Ovary (tissue), 9 donors: ENCODE results near the gene IPPK. TPM values are rescaled to one million over a fixed set of nuclear protein-coding genes. Genes with fewer than 3 reads are reported as not detected.
A peak's percentile ranks its signal among the peaks of the same experiment; 100 is the strongest.

Source experiments
- DNase-seq, 5 donors: peaks; one replicate each; pipeline ENCODE4 v3.0.0-alpha.2; 2019 to 2020
- H3K27ac ChIP-seq, 2 donors: fragments of 200-600 bp; one replicate each; pipeline versions ENCODE4 v1.5.1 to v1.8.0; 2019 to 2022
- H3K27me3 ChIP-seq: fragments of 200-600 bp; one replicate; pipeline ENCODE4 v1.8.0; 2022
- H3K36me3 ChIP-seq: fragments of 200-600 bp; sonication (generic); one replicate; pipeline ENCODE4 v1.5.1; 2019
- H3K4me1 ChIP-seq: one replicate; pipeline ENCODE4 v1.8.1; 2013; ENCODE audit warnings: mild to moderate bottlenecking, moderate library complexity; ENCODE audit not compliant: insufficient read depth
- H3K4me3 ChIP-seq: fragments of 200-600 bp; sonication (generic); one replicate; pipeline ENCODE4 v1.5.1; 2017
- H3K9me3 ChIP-seq, 2 donors: fragments of 200-600 bp in 1 of 2; sonication (generic) in 1 of 2; one replicate each; pipeline versions ENCODE4 v1.5.1 to v1.8.1; 2013 to 2019; ENCODE audit warnings: mild to moderate bottlenecking in 1 of 2, moderate library complexity in 1 of 2
- EP300 ChIP-seq: sonication (generic); formaldehyde crosslinking; IDR thresholded peaks from one replicate; pipeline ENCODE4 v1.6.1; 2017; ENCODE audit warnings: antibody characterized with exemption
- POLR2A ChIP-seq: fragments of 450-650 bp; IDR thresholded peaks from one replicate; pipeline ENCODE4 v1.6.1; 2017; ENCODE audit warnings: antibody characterized with exemption, mild to moderate bottlenecking, moderate library complexity
- WGBS, 3 donors: extraction: QIAGEN DNeasy Blood & Tissue Kit in 1 of 3; methylation state at CpG; one replicate each; pipeline versions ENCODE4 v1.1.5 to v1.1.7; 2013 to 2017; 5-methylcytosine and 5-hydroxymethylcytosine counted together
- intact Hi-C, 4 donors: fragments of 100-400 bp; cut with DNase I; formaldehyde crosslinking; loops; one replicate each; pipeline versions ENCODE4 v1.11.0 to v1.15.1; 2022 to 2023
- polyA plus RNA-seq, 2 donors: library from polyadenylated mRNA; stranded (reverse); fragments of 200-250 nt in 1 of 2; fragments of 350-450 nt in 1 of 2; fragmentation: Illumina TruSeq in 1 of 2; extraction: RNeasy Lipid Tissue Mini Kit (QIAGEN cat#74804) in 1 of 2; gene quantifications; one replicate each; pipeline ENCODE4 v1.2.3, GENCODE V29; 2013 to 2014
- total RNA-seq, 7 donors: library from RNA; depleted of rRNA in 2 of 7; stranded (reverse); fragments of >200 nt in 2 of 7; fragmentation: NEBNext Ultra II Directional in 3 of 7; extraction: Animal tissue kit (Norgen Biotek cat#: 25700) in 3 of 7; gene quantifications; one replicate each; pipeline versions ENCODE4 v1.1.0 to v1.2.4, GENCODE V29; 2016 to 2023
- TF ChIP-seq, protein P1 (sequence below), 3 donors: fragments of 450-650 bp in 2 of 3; fragments of 200-600 bp in 1 of 3; IDR thresholded peaks; one replicate each; pipeline versions ENCODE4 v1.5.1 to v1.8.0; 2016 to 2022; ENCODE audit warnings: antibody characterized with exemption in 3 of 3, mild to moderate bottlenecking in 1 of 3
- donor health status: DM: no; HTN: no; CAD: no; lungs with moderate emphysema.
- donor health status: DM: no; HTN: no; CAD: no.
- donor health status: Bipolar disorder and iron deficiency.
- donor health status: DM: yes; HTN: yes; CAD: no.
- donor health status: DM: no; HTN: no; CAD: no.
- donor health status: DM: yes; HTN: yes; CAD: no.

Gene IPPK
- total and polyA plus RNA-seq, 9 donors, result 4.7 to 8.5 (median 7.1) TPM

DNA sequence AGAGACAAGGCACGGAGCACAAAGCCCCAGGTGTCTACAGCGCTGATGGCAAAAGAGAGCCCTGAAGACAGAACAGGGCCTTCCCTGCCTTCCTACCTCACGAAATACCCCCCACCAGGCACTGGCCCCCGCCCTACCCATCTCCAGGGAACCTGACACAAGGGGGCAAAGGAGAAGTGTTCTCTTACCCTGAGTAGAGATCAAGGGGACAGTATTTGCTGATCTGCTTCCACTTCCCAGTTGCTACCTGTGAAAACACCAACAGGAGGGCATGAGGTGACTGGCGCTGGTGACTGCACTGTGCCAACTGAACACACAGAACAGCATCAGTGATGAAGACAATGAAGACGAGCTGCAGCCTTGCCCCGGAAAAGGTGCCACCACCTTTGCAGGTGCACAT lies 27.4 kb downstream of the IPPK start:
- Histone ChIP-seq H3K27me3 (no peaks in the 10 kb centered on the region), H3K27ac (no peak overlapping the region), H3K4me3 (no peak overlapping the region), H3K4me1 (no peaks in the 10 kb centered on the region), H3K9me3 (peaks cover 0 to 3% of the 10 kb centered on the region in 2 donors), H3K36me3 (no peaks in the 10 kb centered on the region)
- DNase-seq, result peak in 3 of 5 donors; percentile 6 to 21 (median 10)
- intact Hi-C loops, result loop anchor here in 1 of 4 donors (10.0 kb wide), 1 partner anchor 128 kb away; no protein-coding TSS in a partner anchor
- 91 to 97% (median 94%) methylated on average over 7 of the region's 7 CpGs for WGBS, 3 donors
- no peak for TF ChIP-seq EP300
- no peak for TF ChIP-seq POLR2A
- TF ChIP-seq, protein P1, sequence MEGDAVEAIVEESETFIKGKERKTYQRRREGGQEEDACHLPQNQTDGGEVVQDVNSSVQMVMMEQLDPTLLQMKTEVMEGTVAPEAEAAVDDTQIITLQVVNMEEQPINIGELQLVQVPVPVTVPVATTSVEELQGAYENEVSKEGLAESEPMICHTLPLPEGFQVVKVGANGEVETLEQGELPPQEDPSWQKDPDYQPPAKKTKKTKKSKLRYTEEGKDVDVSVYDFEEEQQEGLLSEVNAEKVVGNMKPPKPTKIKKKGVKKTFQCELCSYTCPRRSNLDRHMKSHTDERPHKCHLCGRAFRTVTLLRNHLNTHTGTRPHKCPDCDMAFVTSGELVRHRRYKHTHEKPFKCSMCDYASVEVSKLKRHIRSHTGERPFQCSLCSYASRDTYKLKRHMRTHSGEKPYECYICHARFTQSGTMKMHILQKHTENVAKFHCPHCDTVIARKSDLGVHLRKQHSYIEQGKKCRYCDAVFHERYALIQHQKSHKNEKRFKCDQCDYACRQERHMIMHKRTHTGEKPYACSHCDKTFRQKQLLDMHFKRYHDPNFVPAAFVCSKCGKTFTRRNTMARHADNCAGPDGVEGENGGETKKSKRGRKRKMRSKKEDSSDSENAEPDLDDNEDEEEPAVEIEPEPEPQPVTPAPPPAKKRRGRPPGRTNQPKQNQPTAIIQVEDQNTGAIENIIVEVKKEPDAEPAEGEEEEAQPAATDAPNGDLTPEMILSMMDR (IDR thresholded peaks at IDR 0.05), result no peak

DNA sequence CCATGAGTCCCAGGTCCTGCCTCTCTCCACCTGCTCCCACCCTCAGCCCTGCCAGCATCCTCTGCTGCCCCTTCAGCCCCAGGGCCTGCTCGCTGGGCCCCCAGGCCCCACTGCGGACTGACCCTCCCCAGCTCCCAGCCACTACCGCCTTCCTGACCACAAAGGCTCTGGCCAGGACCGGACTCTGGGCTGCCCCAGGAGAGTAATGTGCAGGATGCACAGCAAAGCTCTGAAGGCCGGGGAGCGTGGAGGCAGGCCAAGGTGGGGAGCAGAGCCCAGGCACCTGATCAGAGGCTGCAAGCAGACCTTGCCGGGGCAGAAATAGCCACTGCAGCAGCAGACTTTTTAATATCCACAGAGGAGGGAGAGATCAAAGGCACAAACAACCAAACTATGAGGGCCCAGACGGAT lies 27.9 kb downstream of the IPPK start:
- Histone ChIP-seq H3K4me3 (no peak overlapping the region), H3K36me3 (no peaks in the 10 kb centered on the region), H3K9me3 (peaks cover 0 to 3% of the 10 kb centered on the region in 2 donors), H3K27ac (no peak overlapping the region), H3K27me3 (no peaks in the 10 kb centered on the region), H3K4me1 (no peaks in the 10 kb centered on the region)
- intact Hi-C loops, result loop anchor here in 1 of 4 donors (10.0 kb wide), 1 partner anchor 127 kb away; no protein-coding TSS in a partner anchor
- TF ChIP-seq, protein P1 (IDR thresholded peaks at IDR 0.05), result no peak
- TF ChIP-seq POLR2A, result no peak
- TF ChIP-seq EP300, result no peak
- DNase-seq, result peak in 3 of 5 donors; percentile 7 to 18 (median 14)
- WGBS, 3 donors, result 75 to 81% (median 76%) methylated on average over 8 of the region's 8 CpGs

DNA sequence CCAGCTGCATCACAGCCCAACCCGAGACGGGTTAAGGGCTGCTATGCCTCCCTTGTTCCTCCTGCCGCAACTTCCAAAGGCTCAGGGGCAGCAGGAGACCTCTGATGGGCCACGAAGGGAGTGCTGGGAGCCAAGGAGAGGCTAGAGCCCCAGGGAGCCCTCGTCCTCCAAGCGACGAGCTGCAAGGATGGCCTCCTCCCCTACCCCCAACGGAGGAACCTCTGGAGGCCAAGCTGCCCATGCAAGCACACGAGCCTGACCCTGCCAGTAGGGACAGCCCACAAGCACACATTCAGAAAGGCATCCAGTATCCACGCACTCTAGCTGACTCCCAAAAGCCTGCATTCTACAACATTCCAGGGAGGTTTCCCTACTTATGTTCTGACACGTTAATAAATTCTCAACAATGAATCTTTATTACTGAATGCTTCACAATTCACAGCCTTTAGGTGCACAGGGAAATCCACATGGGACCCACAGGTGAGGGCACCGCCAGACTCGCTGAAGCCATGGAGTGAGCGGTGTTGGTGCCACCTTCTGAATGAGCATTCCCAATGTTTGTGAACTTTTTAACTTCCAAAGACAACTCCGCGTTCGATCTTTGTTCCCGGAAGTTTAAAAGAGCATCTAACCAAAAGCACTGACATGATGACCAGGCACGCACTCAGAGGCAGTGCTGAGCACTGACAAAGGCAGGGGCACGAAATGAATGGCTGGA lies 28.7 kb downstream of the IPPK start:
- peaks cover 0 to 3% of the 10 kb centered on the region in 2 donors for H3K9me3 ChIP-seq
- peak in 1 of 5 donors; percentile 13 for DNase-seq
- H3K4me1 ChIP-seq, result no peaks in the 10 kb centered on the region
- H3K36me3 ChIP-seq, result no peaks in the 10 kb centered on the region
- WGBS, 3 donors, result 81 to 89% (median 86%) methylated on average over 20 of the region's 20 CpGs
- TF ChIP-seq, protein P1 (IDR thresholded peaks at IDR 0.05), result no peak
- TF ChIP-seq EP300, result no peak
- TF ChIP-seq POLR2A, result no peak
- H3K27ac ChIP-seq, result no peak overlapping the region
- no peaks in the 10 kb centered on the region for H3K27me3 ChIP-seq
- H3K4me3 ChIP-seq, result no peak overlapping the region
- intact Hi-C loops, result loop anchor here in 1 of 4 donors (10.0 kb wide), 1 partner anchor 126 kb away; no protein-coding TSS in a partner anchor

DNA sequence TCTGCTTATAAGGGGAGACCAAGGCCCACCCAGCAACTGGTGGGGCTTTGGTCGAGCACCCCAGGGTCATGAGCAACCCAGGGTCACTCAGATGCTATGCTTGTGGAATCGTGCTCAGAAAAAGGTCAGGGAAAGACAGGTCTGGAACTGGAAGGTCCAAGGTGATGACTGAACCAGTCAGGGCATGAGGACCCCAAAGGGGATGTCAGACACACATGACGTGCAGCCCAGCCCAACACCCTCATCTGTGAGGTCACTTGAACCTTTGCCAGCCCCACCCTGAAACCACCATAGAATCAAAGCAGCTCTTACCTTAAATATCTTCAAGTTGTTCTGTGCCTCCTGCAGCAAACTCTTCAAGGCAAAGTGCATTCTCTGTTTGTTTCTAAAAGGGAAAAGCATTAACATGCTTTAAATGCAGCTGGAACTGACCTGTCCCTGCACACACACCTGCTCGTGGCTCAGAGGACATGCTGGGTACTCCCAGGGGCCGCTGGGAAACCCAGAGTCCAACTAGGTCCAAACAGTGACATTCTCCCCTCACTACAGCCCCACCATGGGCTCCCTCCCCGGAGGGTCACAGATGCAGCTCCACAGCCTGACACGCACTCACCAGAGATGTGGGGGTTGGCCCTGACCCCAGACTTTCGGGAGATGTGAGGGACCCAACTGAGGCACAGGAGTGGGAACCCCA lies 29.4 kb downstream of the IPPK start:
- Histone ChIP-seq H3K4me3 (no peak overlapping the region), H3K9me3 (peaks cover 0 to 3% of the 10 kb centered on the region in 2 donors), H3K36me3 (no peaks in the 10 kb centered on the region), H3K27me3 (no peaks in the 10 kb centered on the region), H3K27ac (no peak overlapping the region), H3K4me1 (no peaks in the 10 kb centered on the region)
- TF ChIP-seq POLR2A (no peak), EP300 (no peak)
- TF ChIP-seq, protein P1 (IDR thresholded peaks at IDR 0.05), result no peak
- peak in 3 of 5 donors; percentile 12 to 24 (median 13) for DNase-seq
- intact Hi-C loops, result loop anchor here in 1 of 4 donors (10.0 kb wide), 1 partner anchor 126 kb away; no protein-coding TSS in a partner anchor
- WGBS, 3 donors, result 83 to 89% (median 84%) methylated on average over 8 of the region's 8 CpGs
